ENCODE results near the gene SLC35F1. TPM values are rescaled to one million over a fixed set of nuclear protein-coding genes. Genes with fewer than 3 reads are reported as not detected.

SLC35F1 gene
- polyA plus RNA-seq, 1 donor (not counting 4 experiments of a cell fraction or from before 2014, with no cell fraction given), result not detected

DNA sequence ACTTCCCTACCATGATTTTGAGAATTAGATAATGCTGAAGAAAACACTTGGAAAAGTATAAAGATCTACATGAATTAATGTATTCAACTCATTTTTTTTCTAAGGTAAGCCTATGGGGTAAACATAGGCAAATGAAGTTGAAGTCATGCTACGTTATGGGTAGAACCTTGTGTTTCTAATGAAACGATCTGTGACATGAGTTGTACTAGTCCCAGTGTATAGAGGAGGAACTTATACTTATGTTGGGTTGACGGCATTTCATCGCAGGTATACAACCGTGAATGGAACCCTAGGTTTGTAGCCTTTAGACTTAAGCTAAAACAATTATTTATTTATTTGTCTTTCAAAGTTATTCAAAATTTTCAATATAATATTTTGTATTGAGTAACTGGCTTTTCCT is 2.6 kb downstream of the SLC35F1 start:
- no peak overlapping the region for H3K9ac ChIP-seq (ENCODE audit: control insufficient read depth, extremely low read depth, insufficient read depth, low read length)
- H3K9me1 ChIP-seq (ENCODE audit: control insufficient read depth, extremely low read depth, insufficient read depth, low read length), result no peaks in the 10 kb centered on the region
- DNase-seq (ENCODE audit: low read depth, low spot score) (no peak), FAIRE-seq (no peak)
- no peaks in the 10 kb centered on the region for H3K9me3 ChIP-seq (ENCODE audit: control insufficient read depth, low read depth, low read length)
- dilution Hi-C loops (cut with MboI; ENCODE audit: extremely low pct_ligation_motif_present, low sequenced_read_pairs), result no loop called here
- H3K4me1 ChIP-seq (ENCODE audit: control insufficient read depth, extremely low read depth, insufficient read depth, low read length), result no peaks in the 10 kb centered on the region
- TF ChIP-seq, protein P1, sequence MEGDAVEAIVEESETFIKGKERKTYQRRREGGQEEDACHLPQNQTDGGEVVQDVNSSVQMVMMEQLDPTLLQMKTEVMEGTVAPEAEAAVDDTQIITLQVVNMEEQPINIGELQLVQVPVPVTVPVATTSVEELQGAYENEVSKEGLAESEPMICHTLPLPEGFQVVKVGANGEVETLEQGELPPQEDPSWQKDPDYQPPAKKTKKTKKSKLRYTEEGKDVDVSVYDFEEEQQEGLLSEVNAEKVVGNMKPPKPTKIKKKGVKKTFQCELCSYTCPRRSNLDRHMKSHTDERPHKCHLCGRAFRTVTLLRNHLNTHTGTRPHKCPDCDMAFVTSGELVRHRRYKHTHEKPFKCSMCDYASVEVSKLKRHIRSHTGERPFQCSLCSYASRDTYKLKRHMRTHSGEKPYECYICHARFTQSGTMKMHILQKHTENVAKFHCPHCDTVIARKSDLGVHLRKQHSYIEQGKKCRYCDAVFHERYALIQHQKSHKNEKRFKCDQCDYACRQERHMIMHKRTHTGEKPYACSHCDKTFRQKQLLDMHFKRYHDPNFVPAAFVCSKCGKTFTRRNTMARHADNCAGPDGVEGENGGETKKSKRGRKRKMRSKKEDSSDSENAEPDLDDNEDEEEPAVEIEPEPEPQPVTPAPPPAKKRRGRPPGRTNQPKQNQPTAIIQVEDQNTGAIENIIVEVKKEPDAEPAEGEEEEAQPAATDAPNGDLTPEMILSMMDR (optimal IDR thresholded peaks at IDR 0.05 in 1 of 3, IDR thresholded peaks at IDR 0.05 in 1 of 3, conservative IDR thresholded peaks at IDR 0.05 in 1 of 3; ENCODE audit: extremely low read depth in 1 of 3, insufficient read depth in 2 of 3, low read length in 3 of 3), result no peak
- TF ChIP-seq EZH2 (IDR thresholded peaks at IDR 0.05; ENCODE audit: low read length), result no peak
- no peak overlapping the region for H3K4me3 ChIP-seq (ENCODE audit: control insufficient read depth in 2 of 3, extremely low read depth in 1 of 3, insufficient read depth in 2 of 3, low read depth in 1 of 3, low read length in 3 of 3)
- H3K4me2 ChIP-seq (ENCODE audit: control insufficient read depth, extremely low read depth, insufficient read depth, low read depth, low read length), result no peak overlapping the region
- H4K20me1 ChIP-seq (ENCODE audit: control insufficient read depth, extremely low read depth, insufficient read depth, low read length), result no peaks in the 10 kb centered on the region
- no peaks in the 10 kb centered on the region for H3K36me3 ChIP-seq (ENCODE audit: control insufficient read depth in 2 of 2, extremely low read depth in 1 of 2, insufficient read depth in 2 of 2, low read length in 2 of 2)
- H2AFZ ChIP-seq (ENCODE audit: control insufficient read depth, low read length), result no peak overlapping the region
- H3K79me2 ChIP-seq (ENCODE audit: control insufficient read depth, insufficient read depth, low read length), result no peaks in the 10 kb centered on the region
- H3K27ac ChIP-seq (ENCODE audit: control insufficient read depth, insufficient read depth, low read length), result no peak overlapping the region
- peaks cover 27% of the 10 kb centered on the region for H3K27me3 ChIP-seq (ENCODE audit: control insufficient read depth, extremely low read depth, insufficient read depth, low read length)

GRCh38 chr6:117910549-117910948 is 3.5 kb downstream of the SLC35F1 start:
- H2AFZ ChIP-seq (ENCODE audit: control insufficient read depth, low read length), result no peak overlapping the region
- no peak overlapping the region for H3K4me3 ChIP-seq (ENCODE audit: control insufficient read depth in 2 of 3, extremely low read depth in 1 of 3, insufficient read depth in 2 of 3, low read depth in 1 of 3, low read length in 3 of 3)
- H3K27ac ChIP-seq (ENCODE audit: control insufficient read depth, insufficient read depth, low read length), result no peak overlapping the region
- no peaks in the 10 kb centered on the region for H3K4me1 ChIP-seq (ENCODE audit: control insufficient read depth, extremely low read depth, insufficient read depth, low read length)
- no peaks in the 10 kb centered on the region for H3K36me3 ChIP-seq (ENCODE audit: control insufficient read depth in 2 of 2, extremely low read depth in 1 of 2, insufficient read depth in 2 of 2, low read length in 2 of 2)
- no peaks in the 10 kb centered on the region for H3K9me1 ChIP-seq (ENCODE audit: control insufficient read depth, extremely low read depth, insufficient read depth, low read length)
- no peaks in the 10 kb centered on the region for H3K9me3 ChIP-seq (ENCODE audit: control insufficient read depth, low read depth, low read length)
- H3K27me3 ChIP-seq (ENCODE audit: control insufficient read depth, extremely low read depth, insufficient read depth, low read length), result peaks cover 27% of the 10 kb centered on the region
- no peaks in the 10 kb centered on the region for H4K20me1 ChIP-seq (ENCODE audit: control insufficient read depth, extremely low read depth, insufficient read depth, low read length)
- no peak for TF ChIP-seq EZH2 (IDR thresholded peaks at IDR 0.05; ENCODE audit: low read length)
- TF ChIP-seq, protein P1 (optimal IDR thresholded peaks at IDR 0.05 in 1 of 3, IDR thresholded peaks at IDR 0.05 in 1 of 3, conservative IDR thresholded peaks at IDR 0.05 in 1 of 3; ENCODE audit: extremely low read depth in 1 of 3, insufficient read depth in 2 of 3, low read length in 3 of 3), result no peak
- DNase-seq (ENCODE audit: low read depth, low spot score), result no peak
- H3K9ac ChIP-seq (ENCODE audit: control insufficient read depth, extremely low read depth, insufficient read depth, low read length), result no peak overlapping the region
- H3K79me2 ChIP-seq (ENCODE audit: control insufficient read depth, insufficient read depth, low read length), result no peaks in the 10 kb centered on the region
- FAIRE-seq, result no peak
- dilution Hi-C loops (cut with MboI; ENCODE audit: extremely low pct_ligation_motif_present, low sequenced_read_pairs), result no loop called here
- no peak overlapping the region for H3K4me2 ChIP-seq (ENCODE audit: control insufficient read depth, extremely low read depth, insufficient read depth, low read depth, low read length)
